HEK293T (cell line): ENCODE data around the gene AMFR.

Source experiments
- CTCF ChIA-PET: fragments of 350-600 bp; formaldehyde crosslinking; extraction: SDS; loops from one replicate; lab custom pipeline; 2021; ENCODE audit warnings: antibody characterized with exemption, inconsistent platforms; lab: Yijun Ruan, JAX
- POLR2A ChIA-PET: fragments of 350-600 bp; formaldehyde crosslinking; extraction: SDS; loops from one replicate; lab custom pipeline; 2020; ENCODE audit warnings: antibody characterized with exemption, inconsistent platforms; lab: Yijun Ruan, JAX
- DNase-seq: peaks from one replicate; pipeline ENCODE4 v3.0.0; 2012; ENCODE audit warnings: mixed read lengths; ENCODE audit errors: extremely low spot score
- ARNT ChIP-seq: fragments of 450-650 bp; IDR thresholded peaks from 2 replicates; pipeline ENCODE4 v1.6.1; 2017; ENCODE audit warnings: mild to moderate bottlenecking
- BHLHE40 ChIP-seq: fragments of 450-650 bp; IDR thresholded peaks from 2 replicates; pipeline ENCODE4 v1.6.1; 2016; ENCODE audit warnings: mild to moderate bottlenecking, moderate library complexity, borderline replicate concordance
- CTBP1 ChIP-seq: fragments of 450-650 bp; IDR thresholded peaks from 2 replicates; pipeline ENCODE4 v1.6.1; 2016; ENCODE audit warnings: borderline replicate concordance
- ELF4 ChIP-seq: fragments of 450-650 bp; IDR thresholded peaks from 2 replicates; pipeline ENCODE4 v1.6.1; 2017; ENCODE audit warnings: antibody characterized with exemption
- FOXA1 ChIP-seq: fragments of 450-650 bp; IDR thresholded peaks from 2 replicates; pipeline ENCODE4 v1.6.1; 2016; ENCODE audit warnings: mild to moderate bottlenecking
- FOXK2 ChIP-seq: fragments of 450-650 bp; IDR thresholded peaks from 2 replicates; pipeline ENCODE4 v1.6.1; 2016; ENCODE audit warnings: mild to moderate bottlenecking
- FOXM1 ChIP-seq: fragments of 450-650 bp; IDR thresholded peaks from 2 replicates; pipeline ENCODE4 v1.6.1; 2017; ENCODE audit warnings: mild to moderate bottlenecking, borderline replicate concordance
- HDGF ChIP-seq: fragments of 450-650 bp; IDR thresholded peaks from 2 replicates; pipeline ENCODE4 v1.6.1; 2017; ENCODE audit warnings: antibody characterized with exemption, borderline replicate concordance
- L3MBTL2 ChIP-seq: fragments of 450-650 bp; conservative IDR thresholded peaks from 2 replicates; pipeline ENCODE4 v1.6.1; 2016; ENCODE audit warnings: mild to moderate bottlenecking
- LEF1 ChIP-seq: fragments of 450-650 bp; IDR thresholded peaks from 2 replicates; pipeline ENCODE4 v1.6.1; 2017; ENCODE audit warnings: mild to moderate bottlenecking, borderline replicate concordance
- NFRKB ChIP-seq: fragments of 450-650 bp; IDR thresholded peaks from 2 replicates; pipeline ENCODE4 v1.6.1; 2016; ENCODE audit warnings: mild to moderate bottlenecking, moderate library complexity
- SP1 ChIP-seq: fragments of 450-650 bp; IDR thresholded peaks from 2 replicates; pipeline ENCODE4 v1.6.1; 2017
- SUZ12 ChIP-seq: fragments of 450-650 bp; IDR thresholded peaks from 2 replicates; pipeline ENCODE4 v1.6.1; 2016; ENCODE audit warnings: mild to moderate bottlenecking
- TARDBP ChIP-seq: fragments of 450-650 bp; IDR thresholded peaks from 2 replicates; pipeline ENCODE4 v1.6.1; 2016
- ZNF384 ChIP-seq: fragments of 450-650 bp; IDR thresholded peaks from 2 replicates; pipeline ENCODE4 v1.6.1; 2016
- TF ChIP-seq, protein P1 (sequence below): fragments of 450-650 bp; IDR thresholded peaks from 2 replicates; pipeline ENCODE4 v1.6.1; 2016

AMFR gene

GRCh38 chr16:56367764-56368163, 57.6 kb downstream of the AMFR start:
- CTCF ChIA-PET, result no interaction called here
- POLR2A ChIA-PET, result no interaction called here

GRCh38 chr16:56366945-56367344, 58.4 kb downstream of the AMFR start:
- TF ChIP-seq BHLHE40 (no peak), HDGF (no peak), NFRKB (no peak), ZNF384 (no peak), LEF1 (no peak), FOXA1 (no peak), ELF4 (no peak), SUZ12 (no peak)
- ChIA-PET CTCF (no interaction called here), POLR2A (no interaction called here)
- no peak for DNase-seq

More at GRCh38 chr16:56367764-56368163, 57.6 kb downstream of the AMFR start:
- TF ChIP-seq CTBP1 (no peak), FOXA1 (no peak), ELF4 (no peak), LEF1 (no peak), TARDBP (no peak), NFRKB (no peak), ZNF384 (no peak), BHLHE40 (no peak), FOXK2 (no peak), SP1 (no peak), HDGF (no peak)
- TF ChIP-seq, protein P1, sequence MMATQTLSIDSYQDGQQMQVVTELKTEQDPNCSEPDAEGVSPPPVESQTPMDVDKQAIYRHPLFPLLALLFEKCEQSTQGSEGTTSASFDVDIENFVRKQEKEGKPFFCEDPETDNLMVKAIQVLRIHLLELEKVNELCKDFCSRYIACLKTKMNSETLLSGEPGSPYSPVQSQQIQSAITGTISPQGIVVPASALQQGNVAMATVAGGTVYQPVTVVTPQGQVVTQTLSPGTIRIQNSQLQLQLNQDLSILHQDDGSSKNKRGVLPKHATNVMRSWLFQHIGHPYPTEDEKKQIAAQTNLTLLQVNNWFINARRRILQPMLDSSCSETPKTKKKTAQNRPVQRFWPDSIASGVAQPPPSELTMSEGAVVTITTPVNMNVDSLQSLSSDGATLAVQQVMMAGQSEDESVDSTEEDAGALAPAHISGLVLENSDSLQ, result no peak
- no peak for DNase-seq

DNA sequence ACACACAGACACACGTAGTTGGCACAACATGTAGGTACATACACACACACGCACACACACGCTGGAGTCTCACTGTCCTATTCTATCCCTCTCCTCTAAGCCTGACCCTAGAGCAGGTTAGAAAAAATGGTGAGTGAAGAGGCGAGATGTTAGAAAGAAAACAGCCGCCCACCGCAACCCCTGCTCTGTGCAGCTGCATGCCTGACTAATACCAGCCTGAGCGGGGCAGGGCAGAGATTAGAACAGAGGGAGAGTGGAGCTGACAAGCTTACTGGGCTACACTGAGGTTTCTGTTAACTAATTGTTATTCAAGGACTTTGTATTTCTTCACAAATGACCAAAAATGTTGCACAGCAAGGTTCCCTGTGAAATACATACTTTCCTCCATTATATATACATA, 59.8 kb downstream of the AMFR start:
- no peak for DNase-seq
- POLR2A ChIA-PET, result no interaction called here
- TF ChIP-seq HDGF (no peak), NFRKB (no peak)
- CTCF ChIA-PET, result no interaction called here

DNA sequence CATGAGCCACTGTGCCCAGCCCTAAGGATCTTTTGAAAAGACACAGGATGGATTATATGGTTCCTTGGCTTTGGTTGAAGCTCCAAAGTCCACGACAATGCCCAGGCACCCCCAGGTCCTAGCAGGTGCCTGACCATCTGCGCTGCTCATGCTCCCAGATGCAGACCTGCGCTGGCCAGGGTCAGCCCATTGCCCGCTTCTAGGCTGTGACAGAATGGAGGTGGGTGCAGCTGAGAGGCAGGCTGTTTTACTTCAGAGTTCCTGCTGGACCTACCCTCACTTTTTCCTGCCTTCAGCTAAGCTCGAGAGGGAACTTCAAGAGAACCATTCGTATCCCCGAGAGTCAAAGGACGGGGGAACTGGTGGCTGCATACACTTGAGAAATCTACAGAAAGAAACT, 60.5 kb downstream of the AMFR start:
- POLR2A ChIA-PET, result no interaction called here
- CTCF ChIA-PET, result no interaction called here
- no peak for DNase-seq
- TF ChIP-seq, protein P1, result no peak
- TF ChIP-seq FOXK2, result no peak
- TF ChIP-seq LEF1, result no peak
- no peak for TF ChIP-seq ARNT

- CTCF ChIA-PET, result interaction anchor here (0.5 kb wide), 1 partner anchor 115 kb away, joined by 3 read pairs; no protein-coding TSS in a partner anchor
- POLR2A ChIA-PET, result no interaction called here
- no peak for DNase-seq
- TF ChIP-seq NFRKB (no peak), SP1 (no peak)
These were observed 61.4 kb downstream of the AMFR start for GRCh38 chr16:56363781-56364565.

DNA sequence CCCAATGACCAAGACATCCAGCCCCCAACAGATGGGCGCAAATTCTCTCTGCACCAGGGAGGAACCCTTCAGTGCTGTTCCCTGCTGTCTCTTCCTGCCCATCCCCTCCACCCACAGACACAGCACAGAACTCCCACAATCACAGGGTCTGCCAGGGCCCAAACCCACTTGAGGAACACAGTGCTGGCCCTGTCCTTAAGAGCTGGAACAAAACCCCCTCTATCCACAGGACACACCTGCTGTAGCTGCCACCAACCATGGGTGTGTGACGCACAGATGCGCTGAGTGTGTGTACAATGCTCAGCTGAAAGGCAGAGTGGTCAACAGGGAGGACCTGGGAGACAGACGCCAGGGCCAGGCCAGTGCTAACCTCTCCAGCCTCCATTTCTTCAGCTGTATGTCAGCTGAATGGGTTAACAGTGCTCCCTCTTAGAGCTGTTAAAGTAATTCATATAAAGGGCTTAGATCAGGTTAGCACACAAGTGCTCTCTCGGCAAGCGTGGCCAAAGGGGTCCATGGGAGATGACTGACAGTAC, 62.1 kb downstream of the AMFR start:
- CTCF ChIA-PET, result no interaction called here
- POLR2A ChIA-PET, result no interaction called here
- no peak for DNase-seq
- no peak for TF ChIP-seq ZNF384
- TF ChIP-seq LEF1, result no peak
- TF ChIP-seq TARDBP, result no peak
- TF ChIP-seq, protein P1, result no peak
- no peak for TF ChIP-seq FOXA1
- TF ChIP-seq L3MBTL2, result no peak
- TF ChIP-seq FOXM1, result no peak
- no peak for TF ChIP-seq HDGF

DNA sequence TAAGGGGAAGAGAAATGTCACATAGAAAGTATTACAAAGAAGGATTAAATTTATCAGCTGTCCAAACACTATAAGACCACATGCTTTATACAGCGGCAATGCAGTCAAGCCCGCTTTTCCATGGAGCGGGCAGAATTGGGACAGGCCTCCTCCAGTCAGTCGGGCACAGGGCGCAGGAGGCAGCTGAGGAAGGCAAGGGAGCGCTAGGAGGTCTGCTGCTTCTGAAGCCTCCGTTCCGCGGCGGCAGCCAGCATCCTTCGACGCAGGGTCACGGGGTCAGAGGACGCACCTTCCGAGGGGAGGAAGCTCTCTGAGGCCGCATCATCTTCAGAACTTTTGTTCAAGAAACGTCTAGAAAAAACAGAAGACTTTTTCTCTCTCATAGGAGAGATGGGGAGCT, 62.6 kb downstream of the AMFR start:
- DNase-seq, result no peak
- TF ChIP-seq NFRKB (no peak), HDGF (no peak), TARDBP (no peak), ARNT (no peak), LEF1 (no peak), FOXM1 (no peak)
- CTCF ChIA-PET, result no interaction called here
- POLR2A ChIA-PET, result no interaction called here
